ENCODE measurements around the gene SDE2.

Gene SDE2

GRCh38 chr1:225946082-225946620 lies 53.0 kb downstream of the SDE2 start:
- no peak overlapping the region for H3K4me3 ChIP-seq (replicated peaks; ENCODE audit: low read depth, low read length)
- no peak for TF ChIP-seq CTCF (IDR thresholded peaks at IDR 0.05; ENCODE audit: insufficient read depth, low read length, poor library complexity, severe bottlenecking)
- H3K27me3 ChIP-seq (replicated peaks; ENCODE audit: control insufficient read depth, insufficient read depth, low read length): no peaks in the 10 kb centered on the region; the same call in 1 of the 2 replicates
- DNase-seq (ENCODE audit: extremely low read depth, insufficient read length): no peak
- no peaks in the 10 kb centered on the region for H3K36me3 ChIP-seq (ENCODE audit: control insufficient read depth, insufficient read depth, low read length)

- H3K36me3 ChIP-seq (ENCODE audit: control insufficient read depth, insufficient read depth, low read length): no peaks in the 10 kb centered on the region
- no peak overlapping the region for H3K4me3 ChIP-seq (replicated peaks; ENCODE audit: low read depth, low read length)
- no peaks in the 10 kb centered on the region for H3K27me3 ChIP-seq (replicated peaks; ENCODE audit: control insufficient read depth, insufficient read depth, low read length)
- TF ChIP-seq CTCF (IDR thresholded peaks at IDR 0.05; ENCODE audit: insufficient read depth, low read length, poor library complexity, severe bottlenecking): no peak
- DNase-seq (ENCODE audit: extremely low read depth, insufficient read length): no peak
These were observed 53.6 kb downstream of the SDE2 start for GRCh38 chr1:225945564-225945963.

- H3K27me3 ChIP-seq (replicated peaks; ENCODE audit: control insufficient read depth, insufficient read depth, low read length): no peaks in the 10 kb centered on the region
- H3K4me3 ChIP-seq (replicated peaks; ENCODE audit: low read depth, low read length): no peak overlapping the region
- peak; percentile 50 for DNase-seq (ENCODE audit: extremely low read depth, insufficient read length)
- no peak for TF ChIP-seq CTCF (IDR thresholded peaks at IDR 0.05; ENCODE audit: insufficient read depth, low read length, poor library complexity, severe bottlenecking)
- no peaks in the 10 kb centered on the region for H3K36me3 ChIP-seq (ENCODE audit: control insufficient read depth, insufficient read depth, low read length)
These were observed 54.2 kb downstream of the SDE2 start for GRCh38 chr1:225944951-225945350.

- DNase-seq (ENCODE audit: extremely low read depth, insufficient read length): no peak
- no peaks in the 10 kb centered on the region for H3K27me3 ChIP-seq (replicated peaks; ENCODE audit: control insufficient read depth, insufficient read depth, low read length)
- H3K36me3 ChIP-seq (ENCODE audit: control insufficient read depth, insufficient read depth, low read length): no peaks in the 10 kb centered on the region
- no peak overlapping the region for H3K4me3 ChIP-seq (replicated peaks; ENCODE audit: low read depth, low read length)
- no peak for TF ChIP-seq CTCF (IDR thresholded peaks at IDR 0.05; ENCODE audit: insufficient read depth, low read length, poor library complexity, severe bottlenecking)
These were observed 54.8 kb downstream of the SDE2 start for GRCh38 chr1:225944387-225944786.

- TF ChIP-seq CTCF (IDR thresholded peaks at IDR 0.05; ENCODE audit: insufficient read depth, low read length, poor library complexity, severe bottlenecking): no peak
- no peak for DNase-seq (ENCODE audit: extremely low read depth, insufficient read length)
- no peaks in the 10 kb centered on the region for H3K36me3 ChIP-seq (ENCODE audit: control insufficient read depth, insufficient read depth, low read length)
- no peaks in the 10 kb centered on the region for H3K27me3 ChIP-seq (replicated peaks; ENCODE audit: control insufficient read depth, insufficient read depth, low read length)
- no peak overlapping the region for H3K4me3 ChIP-seq (replicated peaks; ENCODE audit: low read depth, low read length)
These were observed 55.6 kb downstream of the SDE2 start for GRCh38 chr1:225943582-225943981.

- H3K27me3 ChIP-seq (replicated peaks; ENCODE audit: control insufficient read depth, insufficient read depth, low read length): no peaks in the 10 kb centered on the region
- peak; percentile 63 for DNase-seq (ENCODE audit: extremely low read depth, insufficient read length)
- no peak for TF ChIP-seq CTCF (IDR thresholded peaks at IDR 0.05; ENCODE audit: insufficient read depth, low read length, poor library complexity, severe bottlenecking)
- no peaks in the 10 kb centered on the region for H3K36me3 ChIP-seq (ENCODE audit: control insufficient read depth, insufficient read depth, low read length)
- H3K4me3 ChIP-seq (replicated peaks; ENCODE audit: low read depth, low read length): no peak overlapping the region
These were observed 56.6 kb downstream of the SDE2 start for GRCh38 chr1:225942574-225942973.
